H9 (cell line): ENCODE results near the gene IL16. TPM values are rescaled to one million over a fixed set of nuclear protein-coding genes. Genes with fewer than 3 reads are reported as not detected.

Experiments used
- DNase-seq: peaks from one replicate; pipeline ENCODE4 v3.0.0-alpha.2; 2017
- H2AFZ ChIP-seq: one replicate; pipeline ENCODE4 v1.6.1; 2013; ENCODE audit warnings: mild to moderate bottlenecking, low read length, control low read depth, moderate library complexity
- H2AK5ac ChIP-seq: 2 replicates; pipeline ENCODE4 v1.6.1; 2013; ENCODE audit warnings: low read length, control low read depth, mixed read lengths; ENCODE audit not compliant: insufficient read length
- H2BK120ac ChIP-seq: one replicate; pipeline ENCODE4 v1.6.1; 2013; ENCODE audit warnings: low read depth, mild to moderate bottlenecking, low read length, control low read depth, inconsistent platforms; ENCODE audit not compliant: poor library complexity, severe bottlenecking
- H2BK12ac ChIP-seq: 2 replicates; pipeline ENCODE4 v1.6.1; 2013; ENCODE audit warnings: low read length, control low read depth, mixed read lengths, low read depth; ENCODE audit not compliant: insufficient read length
- H2BK15ac ChIP-seq: 2 replicates; pipeline ENCODE4 v1.6.1; 2013; ENCODE audit warnings: low read depth, low read length, control low read depth
- H2BK20ac ChIP-seq: one replicate; pipeline ENCODE4 v1.6.1; 2013; ENCODE audit warnings: low read depth, mild to moderate bottlenecking, low read length, control low read depth, inconsistent platforms; ENCODE audit not compliant: poor library complexity, severe bottlenecking
- H2BK5ac ChIP-seq: 2 replicates; pipeline ENCODE4 v1.6.1; 2013; ENCODE audit warnings: low read length, control low read depth, mixed read lengths; ENCODE audit not compliant: insufficient read length
- H3K14ac ChIP-seq: 2 replicates; pipeline ENCODE4 v1.6.1; 2013; ENCODE audit warnings: low read length, control low read depth; ENCODE audit not compliant: insufficient read depth
- H3K18ac ChIP-seq: 2 replicates; pipeline ENCODE4 v1.6.1; 2013; ENCODE audit warnings: low read depth, mild to moderate bottlenecking, mixed read lengths, low read length, control low read depth; ENCODE audit not compliant: insufficient read length
- H3K23ac ChIP-seq: 2 replicates; pipeline ENCODE4 v1.6.1; 2013; ENCODE audit warnings: low read length, control low read depth, mixed read lengths, low read depth; ENCODE audit not compliant: insufficient read length
- H3K23me2 ChIP-seq: 2 replicates; pipeline ENCODE4 v1.6.1; 2013; ENCODE audit warnings: low read depth, mild to moderate bottlenecking, mixed read lengths, low read length, control low read depth; ENCODE audit not compliant: insufficient read length, poor library complexity, severe bottlenecking
- H3K27ac ChIP-seq: 2 replicates; pipeline ENCODE4 v1.5.1; 2013; ENCODE audit warnings: low read length, control low read depth, mixed read lengths, low read depth; ENCODE audit not compliant: insufficient read length
- H3K27me3 ChIP-seq: 2 replicates; pipeline ENCODE4 v1.6.1; 2013; ENCODE audit warnings: low read length, control low read depth, inconsistent platforms; ENCODE audit not compliant: insufficient read depth
- H3K4ac ChIP-seq: 2 replicates; pipeline ENCODE4 v1.6.1; 2013; ENCODE audit warnings: low read depth, mild to moderate bottlenecking, control low read depth, inconsistent platforms, low read length, moderate library complexity
- H3K4me1 ChIP-seq: 2 replicates; pipeline ENCODE4 v1.6.1; 2013; ENCODE audit warnings: low read length, control low read depth, inconsistent platforms; ENCODE audit not compliant: insufficient read depth
- H3K4me2 ChIP-seq: 2 replicates; pipeline ENCODE4 v1.6.1; 2013; ENCODE audit warnings: low read length, control low read depth, mixed read lengths; ENCODE audit not compliant: insufficient read length, insufficient read depth
- H3K56ac ChIP-seq: 2 replicates; pipeline ENCODE4 v1.6.1; 2013; ENCODE audit warnings: low read depth, mild to moderate bottlenecking, mixed read lengths, low read length, control low read depth; ENCODE audit not compliant: insufficient read length
- H3K79me1 ChIP-seq: 2 replicates; pipeline ENCODE4 v1.6.1; 2013; ENCODE audit warnings: low read depth, mild to moderate bottlenecking, moderate library complexity, low read length, control low read depth, inconsistent platforms; ENCODE audit not compliant: insufficient read depth, poor library complexity, severe bottlenecking
- H3K79me2 ChIP-seq: 2 replicates; pipeline ENCODE4 v1.6.1; 2013; ENCODE audit warnings: low read length, control low read depth, inconsistent platforms; ENCODE audit not compliant: insufficient read depth
- H3K9ac ChIP-seq: 2 replicates; pipeline ENCODE4 v1.6.1; 2013; ENCODE audit warnings: low read length, control low read depth, mixed read lengths; ENCODE audit not compliant: insufficient read length; ENCODE audit errors: extremely low read depth
- H3K9me3 ChIP-seq: one replicate; pipeline ENCODE4 v1.6.1; 2013; ENCODE audit warnings: low read depth, low read length, inconsistent platforms; ENCODE audit not compliant: control insufficient read depth
- H3T11ph ChIP-seq: one replicate; pipeline ENCODE4 v1.6.1; 2013; ENCODE audit warnings: mild to moderate bottlenecking, low read length, control low read depth, inconsistent platforms
- H4K20me1 ChIP-seq: one replicate; pipeline ENCODE4 v1.6.1; 2013; ENCODE audit not compliant: control insufficient read depth, insufficient read length, insufficient read depth
- H4K5ac ChIP-seq: 2 replicates; pipeline ENCODE4 v1.6.1; 2013; ENCODE audit warnings: low read depth, mild to moderate bottlenecking, mixed read lengths, low read length, control low read depth; ENCODE audit not compliant: insufficient read length
- H4K8ac ChIP-seq: replicated peaks from 2 replicates; pipeline ENCODE4 v1.6.1; 2013; ENCODE audit warnings: low read length, control low read depth, mixed read lengths, low read depth; ENCODE audit not compliant: insufficient read length
- H4K91ac ChIP-seq: 2 replicates; pipeline ENCODE4 v1.6.1; 2013; ENCODE audit warnings: low read depth, mild to moderate bottlenecking, moderate library complexity, mixed read lengths, low read length, control low read depth; ENCODE audit not compliant: insufficient read length
- H3K27ac Mint-ChIP-seq, 3 experiments: 2 replicates in 2 of 3; 3 replicates in 1 of 3; pipeline ENCODE4 v1.8.0; 2020 to 2021; ENCODE audit warnings: mixed read lengths in 3 of 3, mild to moderate bottlenecking in 1 of 3, moderate library complexity in 1 of 3
- H3K27me3 Mint-ChIP-seq: 2 replicates; pipeline ENCODE4 v1.8.0; 2021; ENCODE audit warnings: low read depth, mild to moderate bottlenecking, moderate library complexity, mixed read lengths
- H3K36me3 Mint-ChIP-seq, 3 experiments: 2 replicates in 2 of 3; 3 replicates in 1 of 3; pipeline ENCODE4 v1.8.0; 2020 to 2021; ENCODE audit warnings: low read depth in 3 of 3, mixed read lengths in 3 of 3; ENCODE audit not compliant: insufficient read depth in 1 of 3
- H3K4me1 Mint-ChIP-seq, 2 experiments: 2 replicates each; pipeline ENCODE4 v1.8.0; 2020; ENCODE audit warnings: mixed read lengths in 2 of 2
- H3K4me3 Mint-ChIP-seq, 2 experiments: 2 replicates in 1 of 2; 3 replicates in 1 of 2; pipeline ENCODE4 v1.8.0; 2020 to 2021; ENCODE audit warnings: mild to moderate bottlenecking in 2 of 2, mixed read lengths in 2 of 2, moderate library complexity in 1 of 2
- H3K9me3 Mint-ChIP-seq, 2 experiments: 2 replicates in 1 of 2; 3 replicates in 1 of 2; pipeline ENCODE4 v1.8.0; 2020; ENCODE audit warnings: mild to moderate bottlenecking in 2 of 2, mixed read lengths in 2 of 2, moderate library complexity in 1 of 2
- WGBS: extraction: QIAGEN DNeasy Blood & Tissue Kit; methylation state at CpG from one replicate; pipeline ENCODE4 v1.1.7; 2013; ENCODE audit warnings: missing lambda C conversion rate, low lambda C conversion rate, mixed read lengths; ENCODE audit not compliant: insufficient read length; ENCODE audit errors: extremely low coverage; 5-methylcytosine and 5-hydroxymethylcytosine counted together
- total RNA-seq: library from RNA; stranded (reverse); gene quantifications from 2 replicates; pipeline ENCODE4 v1.2.1, GENCODE V29; 2021
- TF ChIP-seq, protein P1 (sequence below): fragments of 200-600 bp; sonication (generic); conservative IDR thresholded peaks from 3 replicates; pipeline ENCODE4 v1.8.0; 2021; ENCODE audit warnings: antibody characterized with exemption, mild to moderate bottlenecking

The IL16 gene
- total RNA-seq, 1 experiment from 2014 or later = 0.28 TPM

DNA sequence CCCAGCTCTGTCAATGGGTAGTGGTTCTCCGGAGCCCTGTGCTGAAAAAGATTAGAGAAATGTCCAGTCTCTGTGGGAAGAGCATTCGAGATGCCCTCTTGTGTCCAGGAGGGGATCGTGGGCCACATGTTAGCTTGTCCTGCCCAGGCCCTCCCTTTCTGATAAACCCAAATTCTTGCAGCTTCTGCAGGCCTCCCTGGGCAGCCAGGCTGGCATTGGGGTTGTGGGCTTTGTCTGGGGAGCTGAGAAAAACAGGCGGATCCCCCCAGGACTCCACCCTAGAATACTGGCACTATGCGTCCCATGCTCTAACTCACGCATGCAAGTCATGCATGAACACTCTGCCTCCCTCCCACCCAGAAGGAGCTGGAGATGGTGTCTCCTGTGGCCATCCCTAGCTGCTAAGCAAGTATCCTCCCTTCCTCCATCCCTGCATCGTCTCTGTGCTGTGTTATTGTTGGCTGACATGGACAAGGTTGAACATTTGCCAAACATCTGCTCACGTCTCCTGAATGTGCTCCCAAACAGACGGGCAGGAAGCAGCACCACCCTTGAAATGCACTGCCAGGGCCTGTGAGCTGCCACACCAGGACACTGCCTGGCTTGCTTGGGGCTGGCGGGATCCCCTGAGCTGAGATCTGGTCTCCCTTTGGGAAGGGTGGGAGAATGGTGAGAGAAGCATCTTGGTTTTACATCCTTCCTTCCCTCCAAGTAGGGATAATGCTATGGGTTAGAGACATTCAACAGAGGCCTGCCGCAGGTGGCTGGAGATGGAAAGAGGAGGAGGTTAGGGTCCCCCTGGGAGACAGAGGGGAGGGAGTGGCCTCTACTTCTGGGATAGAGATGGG is 36.1 kb upstream of the IL16 start:
- no peak overlapping the region; a peak in 1 of 5 replicates for H3K4me3 Mint-ChIP-seq
- DNase-seq = no peak
- H3K27ac Mint-ChIP-seq = no peak overlapping the region

More for the DNA sequence above, 36.1 kb upstream of the IL16 start:
- H3K9me3 ChIP-seq = no peaks in the 10 kb centered on the region
- H2BK20ac ChIP-seq = no peak overlapping the region
- H3K23me2 ChIP-seq = no peaks in the 10 kb centered on the region
- H3K27me3 ChIP-seq = no peaks in the 10 kb centered on the region
- Mint-ChIP-seq H3K4me1 (no peaks in the 10 kb centered on the region), H3K27me3 (peaks cover 23% of the 10 kb centered on the region), H3K36me3 (no peaks in the 10 kb centered on the region; a peak in 1 of 7 replicates), H3K9me3 (no peaks in the 10 kb centered on the region)
- no peak overlapping the region for H3K4ac ChIP-seq
- H3K23ac ChIP-seq = no peak overlapping the region
- no peak overlapping the region for H2AFZ ChIP-seq
- H3T11ph ChIP-seq = no peak overlapping the region
- TF ChIP-seq, protein P1, sequence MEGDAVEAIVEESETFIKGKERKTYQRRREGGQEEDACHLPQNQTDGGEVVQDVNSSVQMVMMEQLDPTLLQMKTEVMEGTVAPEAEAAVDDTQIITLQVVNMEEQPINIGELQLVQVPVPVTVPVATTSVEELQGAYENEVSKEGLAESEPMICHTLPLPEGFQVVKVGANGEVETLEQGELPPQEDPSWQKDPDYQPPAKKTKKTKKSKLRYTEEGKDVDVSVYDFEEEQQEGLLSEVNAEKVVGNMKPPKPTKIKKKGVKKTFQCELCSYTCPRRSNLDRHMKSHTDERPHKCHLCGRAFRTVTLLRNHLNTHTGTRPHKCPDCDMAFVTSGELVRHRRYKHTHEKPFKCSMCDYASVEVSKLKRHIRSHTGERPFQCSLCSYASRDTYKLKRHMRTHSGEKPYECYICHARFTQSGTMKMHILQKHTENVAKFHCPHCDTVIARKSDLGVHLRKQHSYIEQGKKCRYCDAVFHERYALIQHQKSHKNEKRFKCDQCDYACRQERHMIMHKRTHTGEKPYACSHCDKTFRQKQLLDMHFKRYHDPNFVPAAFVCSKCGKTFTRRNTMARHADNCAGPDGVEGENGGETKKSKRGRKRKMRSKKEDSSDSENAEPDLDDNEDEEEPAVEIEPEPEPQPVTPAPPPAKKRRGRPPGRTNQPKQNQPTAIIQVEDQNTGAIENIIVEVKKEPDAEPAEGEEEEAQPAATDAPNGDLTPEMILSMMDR = no peak
- H4K20me1 ChIP-seq = no peaks in the 10 kb centered on the region
- no peak overlapping the region for H2BK15ac ChIP-seq
- no peak overlapping the region for H4K5ac ChIP-seq
- WGBS = no CpG with 5 or more reads among the region's 11 CpGs
- H4K91ac ChIP-seq = no peak overlapping the region
- no peak overlapping the region for H3K18ac ChIP-seq
- no peak overlapping the region for H4K8ac ChIP-seq
- H3K27ac ChIP-seq = no peak overlapping the region
- no peak overlapping the region for H3K4me2 ChIP-seq
- H3K79me2 ChIP-seq = no peaks in the 10 kb centered on the region
- H3K79me1 ChIP-seq = no peaks in the 10 kb centered on the region
- H3K4me1 ChIP-seq = no peaks in the 10 kb centered on the region
- no peak overlapping the region for H3K56ac ChIP-seq
- H3K14ac ChIP-seq = no peak overlapping the region
- H2BK5ac ChIP-seq = no peak overlapping the region
- no peak overlapping the region for H2AK5ac ChIP-seq
- no peak overlapping the region for H2BK12ac ChIP-seq
- H2BK120ac ChIP-seq = no peak overlapping the region
- no peak overlapping the region for H3K9ac ChIP-seq
